Kidney epithelial cell (primary cell): ENCODE measurements around the gene TENT5D. TPM values are rescaled to one million over a fixed set of nuclear protein-coding genes. Genes with fewer than 3 reads are reported as not detected.
"Not testable (repeated sequence)": the region's sequence is repeated elsewhere in the genome, so short reads cannot be mapped to it uniquely, and the experiment has no call there.

Source experiments
- DNase-seq: peaks from one replicate; pipeline ENCODE4 v3.0.0-alpha.2; 2010; ENCODE audit warnings: low read depth
- H3K27me3 ChIP-seq: 2 replicates; pipeline ENCODE4 v1.6.0; 2011; ENCODE audit warnings: low read length; ENCODE audit not compliant: control insufficient read depth, insufficient read depth
- H3K36me3 ChIP-seq: 2 replicates; pipeline ENCODE4 v1.5.1; 2011; ENCODE audit warnings: low read length; ENCODE audit not compliant: control insufficient read depth, insufficient read depth
- H3K4me3 ChIP-seq: 2 replicates; pipeline ENCODE4 v1.5.1; 2011; ENCODE audit warnings: low read depth, mild to moderate bottlenecking, control low read depth, low read length
- CTCF ChIP-seq: IDR thresholded peaks from 2 replicates; pipeline ENCODE4 v1.5.1; 2011; ENCODE audit warnings: mild to moderate bottlenecking, moderate library complexity, low read length, control low read depth, inconsistent platforms; ENCODE audit not compliant: insufficient read depth, poor library complexity, severe bottlenecking
- total RNA-seq: library from RNA; depleted of rRNA; stranded (reverse); fragments of >200 nt; gene quantifications from 2 replicates; pipeline ENCODE4 v1.2.3, GENCODE V29; 2015

Gene TENT5D
- total RNA-seq, 1 donor from 2014 or later, result 0.29 TPM

GRCh38 chrX:80430826-80431504 lies 10.7 kb downstream of the TENT5D start:
- TF ChIP-seq CTCF, result no peak
- H3K36me3 ChIP-seq, result no peaks in the 10 kb centered on the region
- H3K4me3 ChIP-seq, result no peak overlapping the region
- DNase-seq, result no peak
- no peaks in the 10 kb centered on the region for H3K27me3 ChIP-seq

- no peak for TF ChIP-seq CTCF
- H3K4me3 ChIP-seq, result no peak overlapping the region
- no peaks in the 10 kb centered on the region for H3K36me3 ChIP-seq
- no peaks in the 10 kb centered on the region for H3K27me3 ChIP-seq
- DNase-seq, result no peak
Measured at GRCh38 chrX:80431505-80431832, 11.2 kb downstream of the TENT5D start.

- no peak overlapping the region for H3K4me3 ChIP-seq
- no peak for DNase-seq
- H3K36me3 ChIP-seq, result no peaks in the 10 kb centered on the region
- no peaks in the 10 kb centered on the region for H3K27me3 ChIP-seq
- TF ChIP-seq CTCF, result no peak
Measured at GRCh38 chrX:80432441-80432840, 12.2 kb downstream of the TENT5D start.

- Histone ChIP-seq H3K4me3 (no peak overlapping the region), H3K27me3 (no peaks in the 10 kb centered on the region), H3K36me3 (no peaks in the 10 kb centered on the region)
- TF ChIP-seq CTCF, result no peak
- no peak for DNase-seq
Measured at GRCh38 chrX:80432863-80433262, 12.6 kb downstream of the TENT5D start.

GRCh38 chrX:80468166-80468565 lies 47.9 kb downstream of the TENT5D start:
- not testable (repeated sequence) for H3K36me3 ChIP-seq, DNase-seq, H3K27me3 ChIP-seq, H3K4me3 ChIP-seq

- no peaks in the 10 kb centered on the region for H3K27me3 ChIP-seq
- TF ChIP-seq CTCF, result no peak
- no peak overlapping the region for H3K4me3 ChIP-seq
- no peaks in the 10 kb centered on the region for H3K36me3 ChIP-seq
- no peak for DNase-seq
Measured at GRCh38 chrX:80471582-80471981, 51.3 kb downstream of the TENT5D start.
